ENCODE measurements around the gene MTF1. TPM values are rescaled to one million over a fixed set of nuclear protein-coding genes. Genes with fewer than 3 reads are reported as not detected.

Gene MTF1
- total RNA-seq, 2 donors from 2014 or later, result 2.3 to 4.8 TPM

- Histone ChIP-seq H3K27me3 (peaks cover 3 to 27% of the 10 kb centered on the region in 2 donors), H3K27ac (no peak overlapping the region), H3K4me3 (no peak overlapping the region), H3K9me3 (no peaks in the 10 kb centered on the region), H3K36me3 (no peaks in the 10 kb centered on the region), H3K4me1 (peaks cover 0 to 4% of the 10 kb centered on the region in 2 donors)
- TF ChIP-seq, protein P1, sequence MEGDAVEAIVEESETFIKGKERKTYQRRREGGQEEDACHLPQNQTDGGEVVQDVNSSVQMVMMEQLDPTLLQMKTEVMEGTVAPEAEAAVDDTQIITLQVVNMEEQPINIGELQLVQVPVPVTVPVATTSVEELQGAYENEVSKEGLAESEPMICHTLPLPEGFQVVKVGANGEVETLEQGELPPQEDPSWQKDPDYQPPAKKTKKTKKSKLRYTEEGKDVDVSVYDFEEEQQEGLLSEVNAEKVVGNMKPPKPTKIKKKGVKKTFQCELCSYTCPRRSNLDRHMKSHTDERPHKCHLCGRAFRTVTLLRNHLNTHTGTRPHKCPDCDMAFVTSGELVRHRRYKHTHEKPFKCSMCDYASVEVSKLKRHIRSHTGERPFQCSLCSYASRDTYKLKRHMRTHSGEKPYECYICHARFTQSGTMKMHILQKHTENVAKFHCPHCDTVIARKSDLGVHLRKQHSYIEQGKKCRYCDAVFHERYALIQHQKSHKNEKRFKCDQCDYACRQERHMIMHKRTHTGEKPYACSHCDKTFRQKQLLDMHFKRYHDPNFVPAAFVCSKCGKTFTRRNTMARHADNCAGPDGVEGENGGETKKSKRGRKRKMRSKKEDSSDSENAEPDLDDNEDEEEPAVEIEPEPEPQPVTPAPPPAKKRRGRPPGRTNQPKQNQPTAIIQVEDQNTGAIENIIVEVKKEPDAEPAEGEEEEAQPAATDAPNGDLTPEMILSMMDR (IDR thresholded peaks at IDR 0.05), result no peak
- no peak for DNase-seq (ENCODE audit: low spot score)
Observed at GRCh38 chr1:37765916-37766664, 93.3 kb downstream of the MTF1 start.

- no peak within 1 kb of the TSS for H3K27ac ChIP-seq
- no peak within 1 kb of the TSS for H3K4me3 ChIP-seq
- no peaks in the 10 kb centered on the region for H3K36me3 ChIP-seq
- no peak for DNase-seq (ENCODE audit: low spot score)
- TF ChIP-seq, protein P1 (IDR thresholded peaks at IDR 0.05), result no peak
- H3K9me3 ChIP-seq, result no peaks in the 10 kb centered on the region
- H3K27me3 ChIP-seq, result peaks cover 3 to 27% of the 10 kb centered on the region in 2 donors
- H3K4me1 ChIP-seq, result peaks cover 0 to 4% of the 10 kb centered on the region in 2 donors
Observed at GRCh38 chr1:37764888-37765441, 94.4 kb downstream of the MTF1 start, which contains the start of gene EPHA10. EPHA10 (minus strand) TSS chr1:37765120; CDS start chr1:37765066, 54 bp downstream.

DNA sequence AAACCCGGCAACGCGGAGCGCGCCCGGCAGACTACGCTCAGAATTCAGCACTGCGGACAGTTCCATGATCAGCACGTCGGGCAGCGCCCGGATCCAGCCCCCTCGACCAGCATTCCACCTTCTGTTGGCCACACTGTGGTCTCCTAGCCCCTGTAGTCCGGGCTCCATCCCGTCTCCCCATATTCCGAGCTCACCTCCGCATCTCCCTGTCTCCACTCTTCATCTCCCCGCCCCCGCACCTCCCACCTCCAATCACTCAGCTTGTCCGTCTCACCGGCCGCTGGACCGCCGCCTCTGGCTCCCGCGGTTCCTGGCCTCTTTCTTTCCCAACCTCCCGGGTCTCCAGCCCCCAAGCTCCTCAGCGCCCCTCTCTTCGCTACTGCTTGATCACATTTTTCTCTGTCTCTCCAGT, 95.0 kb downstream of the MTF1 start:
- Histone ChIP-seq H3K4me3 (no peak overlapping the region), H3K27ac (no peak overlapping the region), H3K27me3 (peaks cover 3 to 27% of the 10 kb centered on the region in 2 donors), H3K9me3 (no peaks in the 10 kb centered on the region), H3K4me1 (peaks cover 0 to 4% of the 10 kb centered on the region in 2 donors), H3K36me3 (no peaks in the 10 kb centered on the region)
- no peak for DNase-seq (ENCODE audit: low spot score)
- TF ChIP-seq, protein P1 (IDR thresholded peaks at IDR 0.05), result no peak

DNA sequence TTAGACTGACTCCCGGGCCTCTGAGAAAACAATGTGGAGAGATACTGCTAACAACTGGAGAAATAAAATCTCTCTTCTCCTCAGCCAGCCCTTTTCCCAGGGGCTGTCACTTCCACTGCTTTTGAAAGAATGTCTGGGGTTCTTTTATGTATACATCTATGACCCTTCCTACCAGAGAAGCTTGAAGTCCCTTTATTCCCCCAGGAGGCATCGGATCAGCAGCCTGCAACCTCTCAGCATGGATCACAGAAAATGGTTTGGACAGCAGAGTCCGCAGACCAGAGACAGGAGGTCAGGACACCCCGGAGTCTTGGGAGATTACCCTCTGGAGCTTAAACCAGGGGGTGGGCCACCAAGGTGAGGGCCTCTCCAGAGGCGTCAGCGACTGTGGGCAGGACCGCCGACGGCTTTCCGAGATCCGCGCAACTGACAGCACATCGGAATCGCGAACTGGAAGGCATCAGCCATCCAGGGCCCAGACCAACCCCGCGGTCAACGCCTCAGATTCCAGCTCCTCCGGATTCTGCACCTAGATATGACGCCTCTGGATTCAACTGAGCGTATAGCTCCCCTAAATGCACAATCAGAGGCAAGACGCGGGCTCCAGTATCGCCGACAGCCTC, 95.5 kb downstream of the MTF1 start:
- no peak overlapping the region for H3K27ac ChIP-seq
- no peaks in the 10 kb centered on the region for H3K9me3 ChIP-seq
- H3K36me3 ChIP-seq, result no peaks in the 10 kb centered on the region
- TF ChIP-seq, protein P1 (IDR thresholded peaks at IDR 0.05), result no peak
- peaks cover 0 to 4% of the 10 kb centered on the region in 2 donors for H3K4me1 ChIP-seq
- H3K4me3 ChIP-seq, result no peak overlapping the region
- peaks cover 3 to 27% of the 10 kb centered on the region in 2 donors for H3K27me3 ChIP-seq
- DNase-seq (ENCODE audit: low spot score), result no peak

- TF ChIP-seq, protein P1 (IDR thresholded peaks at IDR 0.05), result no peak
- DNase-seq (ENCODE audit: low spot score), result no peak
- no peaks in the 10 kb centered on the region for H3K9me3 ChIP-seq
- no peaks in the 10 kb centered on the region for H3K36me3 ChIP-seq
- H3K27me3 ChIP-seq, result peaks cover 3 to 27% of the 10 kb centered on the region in 2 donors
- no peak overlapping the region for H3K4me3 ChIP-seq
- H3K27ac ChIP-seq, result no peak overlapping the region
- H3K4me1 ChIP-seq, result peaks cover 0 to 4% of the 10 kb centered on the region in 2 donors
Observed at GRCh38 chr1:37762516-37762915, 96.9 kb downstream of the MTF1 start.

Data from right atrium auricular region (tissue), 2 donors.